GM13977 (cell line): Measurements from ENCODE around the gene SCT.

Source experiments
- DNase-seq: peaks from one replicate; pipeline ENCODE4 v3.0.0; 2012; ENCODE audit warnings: low spot score
- CTCF ChIP-seq: IDR thresholded peaks from 2 replicates; pipeline ENCODE4 v1.5.1; 2012; ENCODE audit warnings: mild to moderate bottlenecking, control low read depth; ENCODE audit not compliant: insufficient read depth; ENCODE audit errors: extremely low read depth, missing control alignments
- in situ Hi-C: fragments of 300-500 bp; cut with MboI; formaldehyde crosslinking; loops from one replicate; pipeline ENCODE4 v1.12.0; 2022; ENCODE audit warnings: low sequenced_read_pairs, low pct_unique_long_range_greater_than_20kb, mixed read lengths, inconsistent platforms; ENCODE audit not compliant: unreplicated experiment

Gene SCT

GRCh38 chr11:660681-661444 lies 33.9 kb upstream of the SCT start:
- in situ Hi-C loops: no loop called here
- no peak for TF ChIP-seq CTCF
- no peak for DNase-seq

GRCh38 chr11:660281-660680 lies 33.3 kb upstream of the SCT start:
- DNase-seq: no peak
- no peak for TF ChIP-seq CTCF
- in situ Hi-C loops: no loop called here

- no peak for DNase-seq
- no peak for TF ChIP-seq CTCF
- in situ Hi-C loops: no loop called here
These were observed 32.6 kb upstream of the SCT start for GRCh38 chr11:659532-660085.

GRCh38 chr11:657691-658126 lies 30.7 kb upstream of the SCT start:
- in situ Hi-C loops: no loop called here
- no peak for TF ChIP-seq CTCF
- DNase-seq: no peak

GRCh38 chr11:656866-657265 lies 29.9 kb upstream of the SCT start:
- DNase-seq: no peak
- in situ Hi-C loops: no loop called here

GRCh38 chr11:656426-656825 lies 29.4 kb upstream of the SCT start:
- TF ChIP-seq CTCF: no peak
- no peak for DNase-seq
- in situ Hi-C loops: no loop called here

More at GRCh38 chr11:656866-657265, 29.9 kb upstream of the SCT start:
- TF ChIP-seq CTCF: no peak
